Fibroblast of lung (primary cell): Measurements from ENCODE around the gene CD1B.

Source experiments
- CTCF ChIP-seq, 2 donors: IDR thresholded peaks in 1 of 2; conservative IDR thresholded peaks in 1 of 2; 1 replicate in 1 of 2; 2 replicates in 1 of 2; pipeline ENCODE4 v1.5.1; 2011 to 2012; ENCODE audit warnings: low read length in 2 of 2, control low read depth in 1 of 2, inconsistent platforms in 1 of 2, low read depth in 1 of 2, mild to moderate bottlenecking in 1 of 2
- EZH2 ChIP-seq: IDR thresholded peaks from 2 replicates; pipeline ENCODE4 v1.5.1; 2012; ENCODE audit warnings: low read length, control low read depth, mild to moderate bottlenecking; ENCODE audit errors: missing control alignments

- TF ChIP-seq CTCF (conservative IDR thresholded peaks at IDR 0.05 in 1 of 2, IDR thresholded peaks at IDR 0.05 in 1 of 2; ENCODE audit: low read depth in 1 of 2, low read length in 2 of 2) (no peak), EZH2 (no peak)
These were observed 35.5 kb downstream of the CD1B start for GRCh38 chr1:158295791-158296190.
